Stimulated activated CD4-positive, alpha-beta T cell treated with anti-CD3 and anti-CD28 coated beads, Interleukin-1b, Interleukin-23, amount 100 ng/mL, for 24 hours (primary cell): ENCODE data around the gene HTR3C.

ENCODE experiments used
- DNase-seq, 4 experiments: peaks; one replicate each; pipeline ENCODE4 v3.0.0-alpha.2; 2020; ENCODE audit warnings: low read depth in 4 of 4, low spot score in 1 of 4

HTR3C gene

DNA sequence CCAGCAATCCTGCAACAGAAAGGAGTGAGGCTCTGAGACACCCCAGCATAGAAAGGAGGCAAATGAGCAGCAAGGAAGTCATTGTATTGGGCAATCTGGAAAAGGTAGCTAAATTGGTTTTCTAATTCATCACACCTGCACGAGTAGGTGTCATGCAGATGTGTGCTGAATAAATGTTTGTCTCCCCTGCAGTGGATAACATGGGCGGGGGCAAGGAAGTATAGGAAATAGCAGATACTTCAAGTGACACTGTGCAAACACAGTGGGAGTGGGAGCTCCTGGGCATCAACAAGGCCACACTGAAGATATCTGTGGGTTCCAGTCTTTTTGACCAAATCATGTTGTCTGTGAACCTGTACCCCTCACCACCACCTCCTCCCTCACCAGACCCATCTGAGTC is 29.6 kb downstream of the HTR3C start:
- no peak for DNase-seq

DNA sequence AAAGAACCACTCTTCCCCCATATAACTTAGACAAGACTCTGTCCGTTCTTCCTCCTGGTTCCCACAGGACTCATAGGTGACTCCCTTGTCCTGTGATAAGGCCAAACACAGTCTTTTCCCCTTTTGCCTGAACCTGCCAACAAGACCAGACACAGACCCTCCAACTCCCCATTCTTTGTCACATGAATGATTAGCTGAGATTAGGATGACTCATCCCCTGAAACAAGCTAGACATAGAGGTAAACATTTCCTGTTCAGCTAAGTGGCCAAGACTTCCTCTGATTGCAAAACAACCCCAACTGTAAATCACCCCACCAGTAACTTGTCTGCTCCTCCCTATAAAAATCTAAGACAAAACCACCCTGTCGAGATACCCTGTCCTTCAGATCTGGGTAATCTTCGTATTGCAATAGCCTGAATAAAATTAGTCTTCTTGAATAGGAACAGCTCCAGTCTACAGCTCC is 32.6 kb downstream of the HTR3C start:
- DNase-seq: no peak

DNA sequence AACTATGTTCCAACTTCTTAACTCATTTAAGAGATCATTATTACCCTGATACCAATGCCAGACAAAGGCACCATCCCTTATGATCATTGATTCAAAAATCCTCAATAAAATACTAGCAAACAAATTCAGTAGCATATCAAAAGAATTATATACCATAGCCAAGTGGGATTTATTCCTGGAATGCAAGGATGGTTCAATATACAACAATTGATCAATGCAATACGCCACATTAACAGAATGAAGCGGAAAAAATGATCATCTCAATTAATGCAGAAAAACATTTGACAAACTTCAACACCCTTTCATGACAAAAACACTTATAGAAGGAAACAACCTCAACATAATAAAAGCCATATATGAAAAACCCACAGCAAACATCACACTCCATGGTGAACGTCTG is 39.4 kb downstream of the HTR3C start:
- no peak for DNase-seq

DNA sequence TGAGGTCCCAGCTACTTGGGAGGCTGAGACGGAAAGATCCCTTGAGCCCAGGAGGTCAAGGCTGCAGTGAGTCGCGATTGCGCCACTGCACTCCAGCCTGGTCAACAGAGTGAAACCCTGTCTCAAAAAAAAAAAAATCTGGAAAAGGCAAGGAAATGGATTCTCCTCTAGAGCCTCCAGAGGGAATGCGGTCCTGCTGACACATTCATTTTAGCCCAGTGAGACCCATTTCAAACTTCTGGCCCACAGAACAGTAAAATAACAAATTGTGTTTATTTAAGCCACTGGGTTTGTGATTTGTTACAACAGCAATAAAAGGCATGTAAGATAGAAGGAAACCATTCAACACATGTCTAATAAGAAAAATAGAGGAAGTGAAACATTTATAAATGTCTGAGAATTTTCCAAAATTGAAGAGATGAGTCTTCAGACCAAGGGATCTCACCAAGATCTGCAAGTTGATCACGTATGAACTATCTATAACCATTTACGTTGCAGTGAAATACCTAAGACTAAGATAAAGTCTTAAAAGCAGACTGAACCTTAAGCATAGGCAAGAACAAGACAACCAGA is 44.0 kb downstream of the HTR3C start, which contains the start of gene HTR3E:
Gene HTR3E, plus strand, starts transcription at position 254 of the 573 bp plus-strand sequence. CDS start 466 bp downstream, outside the sequence.
- DNase-seq: no peak

DNA sequence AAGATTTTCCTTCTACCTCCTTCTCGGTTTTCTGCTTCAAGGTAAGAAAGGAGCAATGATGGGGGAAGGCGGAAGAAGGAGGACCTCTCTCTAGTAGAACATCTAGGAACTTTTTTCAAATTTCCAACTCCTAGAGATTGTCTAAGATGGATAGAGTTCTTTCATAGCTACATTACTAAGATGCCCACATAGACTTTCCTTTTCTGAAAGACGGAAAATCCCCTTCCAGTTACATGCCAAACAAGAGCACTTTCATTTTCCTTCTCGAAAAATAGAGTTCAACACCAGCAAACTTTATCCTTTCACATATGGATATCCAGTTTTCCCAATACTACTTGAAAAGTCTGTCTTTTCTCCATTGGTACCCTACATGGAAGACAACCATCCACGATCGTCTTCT is 44.7 kb downstream of the HTR3C start:
- no peak for DNase-seq

DNA sequence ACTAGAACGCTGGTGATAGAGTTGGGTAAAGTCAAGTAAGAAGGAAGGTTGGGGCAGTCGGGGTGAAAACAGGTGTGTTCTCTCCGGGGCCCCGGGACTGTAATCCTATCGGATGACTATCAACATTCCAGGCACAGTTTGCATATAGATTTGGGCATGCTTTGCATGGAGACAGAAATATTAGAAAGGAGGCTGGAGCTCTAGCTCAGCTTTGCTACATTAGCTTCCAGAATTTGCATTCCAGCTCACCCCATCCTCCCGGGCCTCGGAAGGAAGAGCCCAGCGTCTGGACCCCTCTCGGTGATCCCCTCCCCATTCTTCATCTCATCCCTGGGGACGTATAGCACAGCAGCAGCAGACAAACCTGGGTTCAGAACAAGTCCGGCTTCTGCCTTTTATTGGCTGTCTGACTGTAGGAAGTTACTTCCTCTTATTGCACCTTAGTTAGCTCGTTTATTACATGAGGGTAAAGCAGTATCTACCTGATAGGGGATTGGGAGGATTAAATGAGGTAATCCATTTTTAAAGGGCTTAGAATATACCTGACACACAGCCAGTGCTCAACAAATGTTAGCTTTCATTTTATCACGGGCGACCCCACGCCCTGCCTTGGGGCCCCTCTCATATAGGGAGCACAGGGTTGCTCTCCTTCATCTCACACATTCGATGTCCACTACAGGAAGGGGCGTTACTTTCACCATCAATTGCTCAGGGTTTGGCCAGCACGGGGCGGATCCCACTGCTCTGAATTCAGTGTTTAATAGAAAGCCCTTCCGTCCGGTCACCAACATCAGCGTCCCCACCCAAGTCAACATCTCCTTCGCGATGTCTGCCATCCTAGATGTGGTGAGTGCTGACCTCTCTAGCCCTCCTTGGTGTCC is 47.2 kb downstream of the HTR3C start:
- DNase-seq: no peak
